ENCODE results near the gene NR6A1. TPM values are rescaled to one million over a fixed set of nuclear protein-coding genes. Genes with fewer than 3 reads are reported as not detected.
A peak's percentile ranks its signal among the peaks of the same experiment; 100 is the strongest.

Gene NR6A1
- total and polyA plus RNA-seq, 2 of the 13 experiments (the other 11 are each of a cell fraction or from before 2014, with no cell fraction given), result 28.1 to 31.5 TPM

- TF ChIP-seq ZNF546 (CRISPR knock-in tag; conservative IDR thresholded peaks at IDR 0.05) (no peak; the same call in 1 of the 2 replicates), BATF2 (CRISPR knock-in tag; IDR thresholded peaks at IDR 0.05) (0 out of 2 replicates have a peak, but pooled peaks have one; percentile 79), CBX5 (CRISPR knock-in tag; IDR thresholded peaks at IDR 0.05; ENCODE audit: borderline replicate concordance) (peak; percentile 58; the same call in 1 of the 2 replicates), NCOA2 (CRISPR knock-in tag; IDR thresholded peaks at IDR 0.05) (peak; percentile 13; the same call in 1 of the 2 replicates), ZFAT (CRISPR knock-in tag; conservative IDR thresholded peaks at IDR 0.05) (no peak), PBX3 (CRISPR knock-in tag; IDR thresholded peaks at IDR 0.05; ENCODE audit: borderline replicate concordance) (no peak), KLF9 (CRISPR knock-in tag; IDR thresholded peaks at IDR 0.05; ENCODE audit: low read depth) (0 out of 2 replicates have a peak, but pooled peaks have one; percentile 19), FOXP4 (CRISPR knock-in tag; IDR thresholded peaks at IDR 0.05) (peak; percentile 44), MED8 (CRISPR knock-in tag; IDR thresholded peaks at IDR 0.05; ENCODE audit: insufficient replicate concordance) (peak; percentile 14), FOXM1 (CRISPR knock-in tag; IDR thresholded peaks at IDR 0.05) (no peak), ZNF414 (CRISPR knock-in tag; IDR thresholded peaks at IDR 0.05) (peak; percentile 78; the same call in 1 of the 2 replicates), ZSCAN25 (CRISPR knock-in tag; IDR thresholded peaks at IDR 0.05) (peak; percentile 68; the same call in 1 of the 2 replicates), ZMYM3 (CRISPR knock-in tag; IDR thresholded peaks at IDR 0.05) (peak; percentile 79), FLYWCH1 (CRISPR knock-in tag; IDR thresholded peaks at IDR 0.05) (no peak), ZBTB49 (CRISPR knock-in tag; IDR thresholded peaks at IDR 0.05; ENCODE audit: borderline replicate concordance) (no peak), CTCF (CRISPR knock-in tag; IDR thresholded peaks at IDR 0.05) (peak; percentile 27; the same call in 1 of the 2 replicates), EP300 (IDR thresholded peaks at IDR 0.05; ENCODE audit: low read depth in 2 of 2, low read length in 2 of 2) (no peak), EP300 (CRISPR knock-in tag; IDR thresholded peaks at IDR 0.05; ENCODE audit: borderline replicate concordance) (0 out of 2 replicates have a peak, but pooled peaks have one; percentile 26), ZNF709 (CRISPR knock-in tag; IDR thresholded peaks at IDR 0.05) (peak; percentile 69)
Measured at GRCh38 chr9:124506931-124507879, 263.9 kb downstream of the NR6A1 start, which contains the start of gene NR5A1 (continued).
